H9 (cell line): ENCODE data around the gene GARIN1A. TPM values are rescaled to one million over a fixed set of nuclear protein-coding genes. Genes with fewer than 3 reads are reported as not detected.

Source experiments
- DNase-seq: peaks from one replicate; pipeline ENCODE4 v3.0.0-alpha.2; 2017
- H2AFZ ChIP-seq: one replicate; pipeline ENCODE4 v1.6.1; 2013; ENCODE audit warnings: mild to moderate bottlenecking, low read length, control low read depth, moderate library complexity
- H2AK5ac ChIP-seq: 2 replicates; pipeline ENCODE4 v1.6.1; 2013; ENCODE audit warnings: low read length, control low read depth, mixed read lengths; ENCODE audit not compliant: insufficient read length
- H2BK120ac ChIP-seq: one replicate; pipeline ENCODE4 v1.6.1; 2013; ENCODE audit warnings: low read depth, mild to moderate bottlenecking, low read length, control low read depth, inconsistent platforms; ENCODE audit not compliant: poor library complexity, severe bottlenecking
- H2BK12ac ChIP-seq: 2 replicates; pipeline ENCODE4 v1.6.1; 2013; ENCODE audit warnings: low read length, control low read depth, mixed read lengths, low read depth; ENCODE audit not compliant: insufficient read length
- H2BK15ac ChIP-seq: 2 replicates; pipeline ENCODE4 v1.6.1; 2013; ENCODE audit warnings: low read depth, low read length, control low read depth
- H2BK20ac ChIP-seq: one replicate; pipeline ENCODE4 v1.6.1; 2013; ENCODE audit warnings: low read depth, mild to moderate bottlenecking, low read length, control low read depth, inconsistent platforms; ENCODE audit not compliant: poor library complexity, severe bottlenecking
- H2BK5ac ChIP-seq: 2 replicates; pipeline ENCODE4 v1.6.1; 2013; ENCODE audit warnings: low read length, control low read depth, mixed read lengths; ENCODE audit not compliant: insufficient read length
- H3K14ac ChIP-seq: 2 replicates; pipeline ENCODE4 v1.6.1; 2013; ENCODE audit warnings: low read length, control low read depth; ENCODE audit not compliant: insufficient read depth
- H3K18ac ChIP-seq: 2 replicates; pipeline ENCODE4 v1.6.1; 2013; ENCODE audit warnings: low read depth, mild to moderate bottlenecking, mixed read lengths, low read length, control low read depth; ENCODE audit not compliant: insufficient read length
- H3K23ac ChIP-seq: 2 replicates; pipeline ENCODE4 v1.6.1; 2013; ENCODE audit warnings: low read length, control low read depth, mixed read lengths, low read depth; ENCODE audit not compliant: insufficient read length
- H3K23me2 ChIP-seq: 2 replicates; pipeline ENCODE4 v1.6.1; 2013; ENCODE audit warnings: low read depth, mild to moderate bottlenecking, mixed read lengths, low read length, control low read depth; ENCODE audit not compliant: insufficient read length, poor library complexity, severe bottlenecking
- H3K27ac ChIP-seq: 2 replicates; pipeline ENCODE4 v1.5.1; 2013; ENCODE audit warnings: low read length, control low read depth, mixed read lengths, low read depth; ENCODE audit not compliant: insufficient read length
- H3K27me3 ChIP-seq: 2 replicates; pipeline ENCODE4 v1.6.1; 2013; ENCODE audit warnings: low read length, control low read depth, inconsistent platforms; ENCODE audit not compliant: insufficient read depth
- H3K4ac ChIP-seq: 2 replicates; pipeline ENCODE4 v1.6.1; 2013; ENCODE audit warnings: low read depth, mild to moderate bottlenecking, control low read depth, inconsistent platforms, low read length, moderate library complexity
- H3K4me1 ChIP-seq: 2 replicates; pipeline ENCODE4 v1.6.1; 2013; ENCODE audit warnings: low read length, control low read depth, inconsistent platforms; ENCODE audit not compliant: insufficient read depth
- H3K4me2 ChIP-seq: 2 replicates; pipeline ENCODE4 v1.6.1; 2013; ENCODE audit warnings: low read length, control low read depth, mixed read lengths; ENCODE audit not compliant: insufficient read length, insufficient read depth
- H3K56ac ChIP-seq: 2 replicates; pipeline ENCODE4 v1.6.1; 2013; ENCODE audit warnings: low read depth, mild to moderate bottlenecking, mixed read lengths, low read length, control low read depth; ENCODE audit not compliant: insufficient read length
- H3K79me1 ChIP-seq: 2 replicates; pipeline ENCODE4 v1.6.1; 2013; ENCODE audit warnings: low read depth, mild to moderate bottlenecking, moderate library complexity, low read length, control low read depth, inconsistent platforms; ENCODE audit not compliant: insufficient read depth, poor library complexity, severe bottlenecking
- H3K79me2 ChIP-seq: 2 replicates; pipeline ENCODE4 v1.6.1; 2013; ENCODE audit warnings: low read length, control low read depth, inconsistent platforms; ENCODE audit not compliant: insufficient read depth
- H3K9ac ChIP-seq: 2 replicates; pipeline ENCODE4 v1.6.1; 2013; ENCODE audit warnings: low read length, control low read depth, mixed read lengths; ENCODE audit not compliant: insufficient read length; ENCODE audit errors: extremely low read depth
- H3K9me3 ChIP-seq: one replicate; pipeline ENCODE4 v1.6.1; 2013; ENCODE audit warnings: low read depth, low read length, inconsistent platforms; ENCODE audit not compliant: control insufficient read depth
- H3T11ph ChIP-seq: one replicate; pipeline ENCODE4 v1.6.1; 2013; ENCODE audit warnings: mild to moderate bottlenecking, low read length, control low read depth, inconsistent platforms
- H4K20me1 ChIP-seq: one replicate; pipeline ENCODE4 v1.6.1; 2013; ENCODE audit not compliant: control insufficient read depth, insufficient read length, insufficient read depth
- H4K5ac ChIP-seq: 2 replicates; pipeline ENCODE4 v1.6.1; 2013; ENCODE audit warnings: low read depth, mild to moderate bottlenecking, mixed read lengths, low read length, control low read depth; ENCODE audit not compliant: insufficient read length
- H4K8ac ChIP-seq: replicated peaks from 2 replicates; pipeline ENCODE4 v1.6.1; 2013; ENCODE audit warnings: low read length, control low read depth, mixed read lengths, low read depth; ENCODE audit not compliant: insufficient read length
- H4K91ac ChIP-seq: 2 replicates; pipeline ENCODE4 v1.6.1; 2013; ENCODE audit warnings: low read depth, mild to moderate bottlenecking, moderate library complexity, mixed read lengths, low read length, control low read depth; ENCODE audit not compliant: insufficient read length
- H3K27ac Mint-ChIP-seq, 3 experiments: 2 replicates in 2 of 3; 3 replicates in 1 of 3; pipeline ENCODE4 v1.8.0; 2020 to 2021; ENCODE audit warnings: mixed read lengths in 3 of 3, mild to moderate bottlenecking in 1 of 3, moderate library complexity in 1 of 3
- H3K27me3 Mint-ChIP-seq: 2 replicates; pipeline ENCODE4 v1.8.0; 2021; ENCODE audit warnings: low read depth, mild to moderate bottlenecking, moderate library complexity, mixed read lengths
- H3K36me3 Mint-ChIP-seq, 3 experiments: 2 replicates in 2 of 3; 3 replicates in 1 of 3; pipeline ENCODE4 v1.8.0; 2020 to 2021; ENCODE audit warnings: low read depth in 3 of 3, mixed read lengths in 3 of 3; ENCODE audit not compliant: insufficient read depth in 1 of 3
- H3K4me1 Mint-ChIP-seq, 2 experiments: 2 replicates each; pipeline ENCODE4 v1.8.0; 2020; ENCODE audit warnings: mixed read lengths in 2 of 2
- H3K4me3 Mint-ChIP-seq, 2 experiments: 2 replicates in 1 of 2; 3 replicates in 1 of 2; pipeline ENCODE4 v1.8.0; 2020 to 2021; ENCODE audit warnings: mild to moderate bottlenecking in 2 of 2, mixed read lengths in 2 of 2, moderate library complexity in 1 of 2
- H3K9me3 Mint-ChIP-seq, 2 experiments: 2 replicates in 1 of 2; 3 replicates in 1 of 2; pipeline ENCODE4 v1.8.0; 2020; ENCODE audit warnings: mild to moderate bottlenecking in 2 of 2, mixed read lengths in 2 of 2, moderate library complexity in 1 of 2
- CTCF ChIP-seq: fragments of 200-600 bp; sonication (generic); conservative IDR thresholded peaks from 3 replicates; pipeline ENCODE4 v1.8.0; 2021; ENCODE audit warnings: antibody characterized with exemption, mild to moderate bottlenecking
- WGBS: extraction: QIAGEN DNeasy Blood & Tissue Kit; methylation state at CpG from one replicate; pipeline ENCODE4 v1.1.7; 2013; ENCODE audit warnings: missing lambda C conversion rate, low lambda C conversion rate, mixed read lengths; ENCODE audit not compliant: insufficient read length; ENCODE audit errors: extremely low coverage; 5-methylcytosine and 5-hydroxymethylcytosine counted together
- total RNA-seq: library from RNA; stranded (reverse); gene quantifications from 2 replicates; pipeline ENCODE4 v1.2.1, GENCODE V29; 2021

The GARIN1A gene
- total RNA-seq, 1 experiment from 2014 or later = 0.98 TPM

DNA sequence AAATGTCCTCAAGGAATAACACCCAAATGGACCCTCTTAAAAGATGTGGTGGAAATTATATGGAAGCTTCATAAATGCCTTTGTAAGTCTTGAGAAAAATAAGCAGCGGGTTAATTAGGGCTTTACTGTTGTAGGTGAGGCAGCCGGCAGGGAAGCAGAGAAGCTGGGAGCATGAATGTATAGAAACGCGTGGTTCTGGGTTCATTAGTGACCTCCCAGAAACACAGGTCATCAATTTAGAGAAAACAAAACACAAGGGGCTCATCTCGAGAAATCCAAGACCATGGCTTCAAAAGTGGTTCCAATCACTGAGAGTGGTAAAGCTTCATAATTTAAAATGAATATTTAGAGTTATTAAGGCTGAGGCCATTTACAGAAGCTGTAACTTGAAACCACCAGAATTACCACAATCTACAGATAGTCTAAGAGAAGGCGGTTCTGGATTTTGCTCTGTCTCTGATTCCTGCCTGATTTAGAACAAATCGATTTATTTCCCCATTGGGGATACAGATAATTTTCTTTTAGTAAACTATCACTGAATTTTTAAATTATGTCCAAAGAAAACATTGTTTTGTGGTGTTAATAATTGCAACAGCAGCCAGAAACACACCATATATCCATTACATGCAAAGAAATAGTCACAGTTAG, 20.7 kb downstream of the GARIN1A start:
- no peak overlapping the region for H2BK15ac ChIP-seq
- no peak overlapping the region for H3K23ac ChIP-seq
- DNase-seq = no peak
- H3K9me3 Mint-ChIP-seq = peaks cover 8 to 11% of the 10 kb centered on the region in 2 experiments; a peak in 3 of 5 replicates
- no peak overlapping the region for H3K9ac ChIP-seq
- no peaks in the 10 kb centered on the region for H3K9me3 ChIP-seq
- H3K79me2 ChIP-seq = no peaks in the 10 kb centered on the region
- H2AFZ ChIP-seq = no peak overlapping the region
- no peak overlapping the region for H4K5ac ChIP-seq
- H4K20me1 ChIP-seq = no peaks in the 10 kb centered on the region
- no peak overlapping the region for H2AK5ac ChIP-seq
- H3K14ac ChIP-seq = no peak overlapping the region
- no CpG with 5 or more reads among the region's 7 CpGs for WGBS
- no peak overlapping the region for H3T11ph ChIP-seq
- H3K4ac ChIP-seq = no peak overlapping the region
- H3K18ac ChIP-seq = no peak overlapping the region
- H4K91ac ChIP-seq = no peak overlapping the region
- no peaks in the 10 kb centered on the region for H3K4me1 ChIP-seq
- H2BK5ac ChIP-seq = no peak overlapping the region
- no peak overlapping the region for H3K27ac Mint-ChIP-seq
- H3K36me3 Mint-ChIP-seq = no peaks in the 10 kb centered on the region; a peak in 2 of 7 replicates
- H3K56ac ChIP-seq = no peak overlapping the region
- H3K4me3 Mint-ChIP-seq = no peak overlapping the region
- no peaks in the 10 kb centered on the region for H3K79me1 ChIP-seq
- peaks cover 7% of the 10 kb centered on the region for H3K23me2 ChIP-seq
- H2BK12ac ChIP-seq = no peak overlapping the region
- no peak for TF ChIP-seq CTCF
- peaks cover 14 to 15% of the 10 kb centered on the region in 2 experiments for H3K4me1 Mint-ChIP-seq
- no peak overlapping the region for H2BK120ac ChIP-seq
- H2BK20ac ChIP-seq = no peak overlapping the region
- no peaks in the 10 kb centered on the region for H3K27me3 ChIP-seq
- H4K8ac ChIP-seq = no peak overlapping the region
- H3K4me2 ChIP-seq = no peak overlapping the region
- peaks cover 25% of the 10 kb centered on the region for H3K27me3 Mint-ChIP-seq
- no peak overlapping the region for H3K27ac ChIP-seq
